Measurements from ENCODE around the gene SCT.
A peak's percentile ranks its signal among the peaks of the same experiment; 100 is the strongest.

SCT gene

GRCh38 chr11:612961-613300 lies 14.1 kb downstream of the SCT start:
- Histone ChIP-seq H3K9me3 (ENCODE audit: severe bottlenecking) (no peaks in the 10 kb centered on the region), H3K27ac (ENCODE audit: poor library complexity, severe bottlenecking) (no peak overlapping the region), H3K4me3 (ENCODE audit: severe bottlenecking) (no peak overlapping the region), H3K4me1 (ENCODE audit: insufficient read depth, poor library complexity, severe bottlenecking) (peaks cover 10% of the 10 kb centered on the region), H3K27me3 (ENCODE audit: insufficient read depth, poor library complexity, severe bottlenecking) (no peaks in the 10 kb centered on the region), H3K36me3 (ENCODE audit: low read depth) (peaks cover 52% of the 10 kb centered on the region)
- ATAC-seq (ENCODE audit: low read depth) (no peak), DNase-seq (ENCODE audit: low spot score) (peak; percentile 60)
- no peak for TF ChIP-seq CTCF (IDR thresholded peaks at IDR 0.05; ENCODE audit: poor library complexity, severe bottlenecking)

GRCh38 chr11:612201-612960 lies 14.6 kb downstream of the SCT start:
- no peaks in the 10 kb centered on the region for H3K9me3 ChIP-seq (ENCODE audit: severe bottlenecking)
- H3K4me3 ChIP-seq (ENCODE audit: severe bottlenecking), result no peak overlapping the region
- TF ChIP-seq CTCF (IDR thresholded peaks at IDR 0.05; ENCODE audit: poor library complexity, severe bottlenecking), result no peak
- ATAC-seq (ENCODE audit: low read depth) (no peak), DNase-seq (ENCODE audit: low spot score) (peak; percentile 70)
- no peak overlapping the region for H3K27ac ChIP-seq (ENCODE audit: poor library complexity, severe bottlenecking)
- H3K36me3 ChIP-seq (ENCODE audit: low read depth), result peaks cover 57% of the 10 kb centered on the region
- H3K4me1 ChIP-seq (ENCODE audit: insufficient read depth, poor library complexity, severe bottlenecking), result peaks cover 10% of the 10 kb centered on the region
- no peaks in the 10 kb centered on the region for H3K27me3 ChIP-seq (ENCODE audit: insufficient read depth, poor library complexity, severe bottlenecking)

- ATAC-seq (ENCODE audit: low read depth) (no peak), DNase-seq (ENCODE audit: low spot score) (peak; percentile 65)
- Histone ChIP-seq H3K9me3 (ENCODE audit: severe bottlenecking) (no peaks in the 10 kb centered on the region), H3K27ac (ENCODE audit: poor library complexity, severe bottlenecking) (no peak overlapping the region), H3K4me1 (ENCODE audit: insufficient read depth, poor library complexity, severe bottlenecking) (peaks cover 10% of the 10 kb centered on the region), H3K36me3 (ENCODE audit: low read depth) (peaks cover 68% of the 10 kb centered on the region), H3K27me3 (ENCODE audit: insufficient read depth, poor library complexity, severe bottlenecking) (no peaks in the 10 kb centered on the region), H3K4me3 (ENCODE audit: severe bottlenecking) (no peak overlapping the region)
- TF ChIP-seq CTCF (IDR thresholded peaks at IDR 0.05; ENCODE audit: poor library complexity, severe bottlenecking), result no peak
Measured at GRCh38 chr11:611001-611996, 15.7 kb downstream of the SCT start.

GRCh38 chr11:610146-610801 lies 16.7 kb downstream of the SCT start:
- Histone ChIP-seq H3K27ac (ENCODE audit: poor library complexity, severe bottlenecking) (no peak overlapping the region), H3K4me1 (ENCODE audit: insufficient read depth, poor library complexity, severe bottlenecking) (peaks cover 10% of the 10 kb centered on the region), H3K36me3 (ENCODE audit: low read depth) (peaks cover 77% of the 10 kb centered on the region), H3K27me3 (ENCODE audit: insufficient read depth, poor library complexity, severe bottlenecking) (no peaks in the 10 kb centered on the region), H3K4me3 (ENCODE audit: severe bottlenecking) (no peak overlapping the region), H3K9me3 (ENCODE audit: severe bottlenecking) (no peaks in the 10 kb centered on the region)
- no peak for TF ChIP-seq CTCF (IDR thresholded peaks at IDR 0.05; ENCODE audit: poor library complexity, severe bottlenecking)
- DNase-seq (ENCODE audit: low spot score), result peak; percentile 61
- ATAC-seq (ENCODE audit: low read depth), result no peak

Data from RWPE2 (cell line).